Measurements from ENCODE around the gene DCAF8. TPM values are rescaled to one million over a fixed set of nuclear protein-coding genes. Genes with fewer than 3 reads are reported as not detected.

DCAF8 gene
- total RNA-seq, 1 experiment from 2014 or later = 98.1 TPM

DNA sequence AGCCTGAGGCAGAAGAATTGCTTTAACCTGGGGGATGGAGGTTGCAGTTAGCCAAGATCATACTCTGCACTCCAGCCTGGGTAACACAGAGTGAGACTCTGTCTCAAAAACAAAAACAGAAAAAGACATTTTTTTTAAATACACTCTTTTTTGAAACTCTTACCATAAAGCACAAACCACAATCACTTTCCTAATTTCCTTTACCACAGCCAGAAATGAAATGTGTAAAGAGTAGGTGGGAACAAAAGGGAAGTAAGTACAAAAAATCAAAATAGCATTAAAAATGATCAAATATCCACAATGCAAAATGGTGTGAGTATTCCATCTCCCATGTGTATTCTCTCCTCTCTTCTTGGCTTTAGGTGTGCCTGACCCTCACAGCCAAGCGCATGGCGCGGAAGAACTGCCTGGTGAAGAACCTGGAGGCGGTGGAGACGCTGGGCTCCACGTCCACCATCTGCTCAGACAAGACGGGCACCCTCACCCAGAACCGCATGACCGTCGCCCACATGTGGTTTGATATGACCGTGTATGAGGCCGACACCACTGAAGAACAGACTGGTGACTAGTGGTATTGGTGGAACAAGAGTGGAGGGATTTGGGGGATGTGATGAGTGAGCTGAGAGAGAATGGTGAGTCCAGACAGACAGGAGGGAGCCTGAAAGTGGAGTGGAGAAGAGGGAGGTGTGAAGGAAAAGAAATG is 96.0 kb downstream of the DCAF8 start:
- H3K79me2 ChIP-seq (ENCODE audit: insufficient read depth, low read length) = no peaks in the 10 kb centered on the region

More for the DNA sequence above, 96.0 kb downstream of the DCAF8 start:
- Histone ChIP-seq H3K36me3 (ENCODE audit: control insufficient read depth in 1 of 2, insufficient read depth in 2 of 2, low read length in 2 of 2) (no peaks in the 10 kb centered on the region), H3K4me3 (replicated peaks in 1 of 2; ENCODE audit: low read depth in 1 of 2, low read length in 2 of 2) (no peak overlapping the region), H3K4me2 (ENCODE audit: low read length) (no peak overlapping the region), H3K4me1 (ENCODE audit: control insufficient read depth in 1 of 2, insufficient read depth in 2 of 2, low read length in 2 of 2) (no peaks in the 10 kb centered on the region), H3K27ac (ENCODE audit: low read depth, low read length) (no peak overlapping the region), H4K20me1 (ENCODE audit: insufficient read depth) (no peaks in the 10 kb centered on the region), H3K27me3 (ENCODE audit: insufficient read depth, low read length) (no peaks in the 10 kb centered on the region), H2AFZ (ENCODE audit: low read depth, low read length, poor library complexity, severe bottlenecking) (no peak overlapping the region), H3K9me3 (ENCODE audit: control insufficient read depth in 1 of 2, insufficient read depth in 1 of 2, low read depth in 1 of 2, low read length in 2 of 2) (no peaks in the 10 kb centered on the region), H3K9ac (ENCODE audit: low read length) (no peak overlapping the region), H3K9me2 (ENCODE audit: insufficient read depth) (no peaks in the 10 kb centered on the region)
- DNase-seq (ENCODE audit: low read depth, low spot score) = no peak
- RAD21 ChIA-PET (ENCODE audit: low non-redundant PET in 1 of 2, low total read pairs in 2 of 2, uncharacterized antibody in 2 of 2, unreplicated experiment in 2 of 2) = no interaction called here
- intact Hi-C loops (cut with micrococcal nuclease) = no loop called here
- BruUV-seq (replicated peaks) = no TSS peak
- POLR2A ChIA-PET = no interaction called here
- TF ChIP-seq, protein P1, sequence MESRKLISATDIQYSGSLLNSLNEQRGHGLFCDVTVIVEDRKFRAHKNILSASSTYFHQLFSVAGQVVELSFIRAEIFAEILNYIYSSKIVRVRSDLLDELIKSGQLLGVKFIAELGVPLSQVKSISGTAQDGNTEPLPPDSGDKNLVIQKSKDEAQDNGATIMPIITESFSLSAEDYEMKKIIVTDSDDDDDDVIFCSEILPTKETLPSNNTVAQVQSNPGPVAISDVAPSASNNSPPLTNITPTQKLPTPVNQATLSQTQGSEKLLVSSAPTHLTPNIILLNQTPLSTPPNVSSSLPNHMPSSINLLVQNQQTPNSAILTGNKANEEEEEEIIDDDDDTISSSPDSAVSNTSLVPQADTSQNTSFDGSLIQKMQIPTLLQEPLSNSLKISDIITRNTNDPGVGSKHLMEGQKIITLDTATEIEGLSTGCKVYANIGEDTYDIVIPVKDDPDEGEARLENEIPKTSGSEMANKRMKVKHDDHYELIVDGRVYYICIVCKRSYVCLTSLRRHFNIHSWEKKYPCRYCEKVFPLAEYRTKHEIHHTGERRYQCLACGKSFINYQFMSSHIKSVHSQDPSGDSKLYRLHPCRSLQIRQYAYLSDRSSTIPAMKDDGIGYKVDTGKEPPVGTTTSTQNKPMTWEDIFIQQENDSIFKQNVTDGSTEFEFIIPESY (IDR thresholded peaks at IDR 0.05; ENCODE audit: extremely low read depth, insufficient replicate concordance, low read length) = no peak
- TF ChIP-seq EZH2phosphoT487 (IDR thresholded peaks at IDR 0.05; ENCODE audit: borderline replicate concordance) (no peak), EGR1 (IDR thresholded peaks at IDR 0.05; ENCODE audit: low read depth) (no peak), ZNF274 (IDR thresholded peaks at IDR 0.05; ENCODE audit: low read depth, low read length) (no peak), YY1 (IDR thresholded peaks at IDR 0.05; ENCODE audit: extremely low read depth, insufficient replicate concordance, low read depth, low read length) (no peak), EZH2 (IDR thresholded peaks at IDR 0.05) (no peak)
- TF ChIP-seq, protein P2, sequence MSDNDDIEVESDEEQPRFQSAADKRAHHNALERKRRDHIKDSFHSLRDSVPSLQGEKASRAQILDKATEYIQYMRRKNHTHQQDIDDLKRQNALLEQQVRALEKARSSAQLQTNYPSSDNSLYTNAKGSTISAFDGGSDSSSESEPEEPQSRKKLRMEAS (IDR thresholded peaks at IDR 0.05) = no peak
- CTCF ChIA-PET = interaction anchor here (1.1 kb wide), 1 partner anchor 210 kb away, joined by 3 read pairs; no protein-coding TSS in a partner anchor
- ATAC-seq = no peak

Other genes starting within 250 kb of the DCAF8 start
- gene PIGM, start 230.6 kb downstream of the DCAF8 start, total RNA-seq (2021; ENCODE audit: unreplicated experiment) = 4.1 TPM
- gene KCNJ10, start 192.4 kb downstream of the DCAF8 start, total RNA-seq (2021; ENCODE audit: unreplicated experiment) = 0.57 TPM
- gene KCNJ9, start 181.0 kb downstream of the DCAF8 start, total RNA-seq (2021; ENCODE audit: unreplicated experiment) = 0.05 TPM
- 35.6 TPM for gene IGSF8, start 163.9 kb downstream of the DCAF8 start, total RNA-seq (2021; ENCODE audit: unreplicated experiment)
- not detected for gene ATP1A2, start 146.8 kb downstream of the DCAF8 start, total RNA-seq (2021; ENCODE audit: unreplicated experiment)
- not detected for gene ATP1A4, start 110.9 kb downstream of the DCAF8 start, total RNA-seq (2021; ENCODE audit: unreplicated experiment)
- gene CASQ1, start 72.0 kb downstream of the DCAF8 start, total RNA-seq (2021; ENCODE audit: unreplicated experiment) = not detected
- 44.0 TPM for gene PEA15, start 57.2 kb downstream of the DCAF8 start, total RNA-seq (2021; ENCODE audit: unreplicated experiment)
- 35.9 TPM for gene PEX19, start 22.6 kb upstream of the DCAF8 start, total RNA-seq (2021; ENCODE audit: unreplicated experiment)
- 132 TPM for gene COPA, start 80.7 kb upstream of the DCAF8 start, total RNA-seq (2021; ENCODE audit: unreplicated experiment)
- gene NCSTN, start 80.8 kb upstream of the DCAF8 start, total RNA-seq (2021; ENCODE audit: unreplicated experiment) = 68.4 TPM
- 0.12 TPM for gene NHLH1, start 104.5 kb upstream of the DCAF8 start, total RNA-seq (2021; ENCODE audit: unreplicated experiment)
- gene VANGL2, start 138.0 kb upstream of the DCAF8 start, total RNA-seq (2021; ENCODE audit: unreplicated experiment) = 1.1 TPM